Stimulated activated naive CD8-positive, alpha-beta T cell treated with anti-CD3 and anti-CD28 coated beads, Interleukin-15, Interleukin-2, amounts not matched to agents 100 U/mL and 50 U/mL, for 24 hours (primary cell): Measurements from ENCODE around the gene NUDT17.
A peak's percentile ranks its signal among the peaks of the same experiment; 100 is the strongest.

Experiments used
- ATAC-seq: fragments of 150-1000 bp; cut with Tn5 transposase; one replicate; pipeline ENCODE4 v1.10.0; 2021
- DNase-seq: peaks from one replicate; pipeline ENCODE4 v3.0.0; 2021

NUDT17 gene

GRCh38 chr1:145847827-145848226 lies 2.4 kb downstream of the NUDT17 start:
- ATAC-seq: no peak
- DNase-seq: no peak

GRCh38 chr1:145849356-145850160 lies 4.1 kb downstream of the NUDT17 start:
- ATAC-seq (no peak), DNase-seq (no peak)

- ATAC-seq: no peak
- DNase-seq: no peak
These were observed 10.1 kb downstream of the NUDT17 start for GRCh38 chr1:145855426-145855948.

GRCh38 chr1:145857170-145857569 lies 11.7 kb downstream of the NUDT17 start:
- DNase-seq: no peak
- ATAC-seq: no peak

- peak; percentile 39 for ATAC-seq
- peak; percentile 64 for DNase-seq
These were observed 12.9 kb downstream of the NUDT17 start for GRCh38 chr1:145858238-145858900.

GRCh38 chr1:145858901-145859490 lies 13.6 kb downstream of the NUDT17 start, which contains the start of gene PIAS3:
Gene PIAS3 (minus strand): TSS chr1:145859081. CDS start chr1:145858990, 91 bp downstream.
- ATAC-seq: peak; percentile 87
- DNase-seq: peak; percentile 92

GRCh38 chr1:145859491-145860023 lies 14.1 kb downstream of the NUDT17 start:
- DNase-seq (peak; percentile 88), ATAC-seq (peak; percentile 85)

GRCh38 chr1:145863282-145864018 lies 18.0 kb downstream of the NUDT17 start:
- DNase-seq (no peak), ATAC-seq (no peak)

GRCh38 chr1:145868232-145868631 lies 22.8 kb downstream of the NUDT17 start:
- ATAC-seq: no peak
- DNase-seq: no peak

GRCh38 chr1:145871994-145872924 lies 26.8 kb downstream of the NUDT17 start:
- DNase-seq (peak; percentile 42), ATAC-seq (peak; percentile 81)

GRCh38 chr1:145874646-145875045 lies 29.2 kb downstream of the NUDT17 start:
- DNase-seq (no peak), ATAC-seq (no peak)

GRCh38 chr1:145877923-145878486 lies 32.6 kb downstream of the NUDT17 start:
- DNase-seq (no peak), ATAC-seq (no peak)

- ATAC-seq: no peak
- DNase-seq: no peak
These were observed 33.3 kb downstream of the NUDT17 start for GRCh38 chr1:145878724-145879123.

- ATAC-seq (no peak), DNase-seq (no peak)
These were observed 34.3 kb downstream of the NUDT17 start for GRCh38 chr1:145879775-145880174.

- DNase-seq: no peak
- ATAC-seq: no peak
These were observed 39.2 kb downstream of the NUDT17 start for GRCh38 chr1:145884675-145885074.

- peak; percentile 99 for ATAC-seq
- DNase-seq: peak; percentile 88
These were observed 40.4 kb downstream of the NUDT17 start, which contains the start of gene ANKRD35 for GRCh38 chr1:145885738-145886287. Gene ANKRD35 (minus strand): TSS chr1:145885866. CDS start chr1:145885758, 108 bp downstream.

- DNase-seq (no peak), ATAC-seq (no peak)
These were observed 41.0 kb downstream of the NUDT17 start for GRCh38 chr1:145886390-145886789.

GRCh38 chr1:145886816-145887215 lies 41.4 kb downstream of the NUDT17 start:
- ATAC-seq: no peak
- DNase-seq: no peak

- DNase-seq: no peak
These were observed 42.2 kb downstream of the NUDT17 start for GRCh38 chr1:145887631-145888030.

GRCh38 chr1:145889722-145890121 lies 44.3 kb downstream of the NUDT17 start:
- DNase-seq (no peak), ATAC-seq (no peak)

More at GRCh38 chr1:145887631-145888030, 42.2 kb downstream of the NUDT17 start:
- ATAC-seq: no peak
